Measurements from ENCODE around the gene PLCXD3. TPM values are rescaled to one million over a fixed set of nuclear protein-coding genes. Genes with fewer than 3 reads are reported as not detected.
A peak's percentile ranks its signal among the peaks of the same experiment; 100 is the strongest.

Gene PLCXD3
- total RNA-seq, 1 experiment from 2014 or later: 5.0 TPM

DNA sequence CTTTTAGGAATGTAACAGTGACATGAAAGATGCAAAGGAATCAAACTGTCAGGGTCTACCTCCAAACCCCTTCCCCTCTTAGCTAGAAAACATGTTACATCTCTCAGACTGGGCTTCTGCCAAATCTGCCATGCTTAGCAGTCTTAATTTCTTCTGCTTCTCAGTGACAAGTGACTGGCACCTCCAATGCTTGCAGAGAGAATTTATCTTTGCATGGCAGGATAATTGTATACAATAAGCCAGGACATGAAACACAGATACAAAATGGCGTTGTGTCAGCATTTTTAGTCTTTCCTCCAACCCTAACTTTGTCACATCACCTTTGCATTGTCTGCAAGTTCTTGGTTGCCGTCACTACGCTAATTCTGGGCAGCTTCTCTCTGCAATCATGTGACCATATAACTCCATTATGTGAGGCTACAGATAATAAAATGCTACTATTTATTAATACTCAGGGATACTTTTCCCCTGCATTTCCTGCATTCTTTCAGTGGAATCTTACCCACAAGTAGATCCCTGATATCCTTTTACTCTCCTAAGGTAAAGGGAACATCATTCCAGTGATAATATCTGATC, 89.8 kb downstream of the PLCXD3 start:
- no TSS peak for BruUV-seq (replicated peaks)
- ATAC-seq: no peak
- TF ChIP-seq EZH2 (IDR thresholded peaks at IDR 0.05; ENCODE audit: low read length, unreplicated experiment) (no peak), EZH2phosphoT487 (IDR thresholded peaks at IDR 0.05; ENCODE audit: borderline replicate concordance, low read length) (no peak)
- TF ChIP-seq, protein P1, sequence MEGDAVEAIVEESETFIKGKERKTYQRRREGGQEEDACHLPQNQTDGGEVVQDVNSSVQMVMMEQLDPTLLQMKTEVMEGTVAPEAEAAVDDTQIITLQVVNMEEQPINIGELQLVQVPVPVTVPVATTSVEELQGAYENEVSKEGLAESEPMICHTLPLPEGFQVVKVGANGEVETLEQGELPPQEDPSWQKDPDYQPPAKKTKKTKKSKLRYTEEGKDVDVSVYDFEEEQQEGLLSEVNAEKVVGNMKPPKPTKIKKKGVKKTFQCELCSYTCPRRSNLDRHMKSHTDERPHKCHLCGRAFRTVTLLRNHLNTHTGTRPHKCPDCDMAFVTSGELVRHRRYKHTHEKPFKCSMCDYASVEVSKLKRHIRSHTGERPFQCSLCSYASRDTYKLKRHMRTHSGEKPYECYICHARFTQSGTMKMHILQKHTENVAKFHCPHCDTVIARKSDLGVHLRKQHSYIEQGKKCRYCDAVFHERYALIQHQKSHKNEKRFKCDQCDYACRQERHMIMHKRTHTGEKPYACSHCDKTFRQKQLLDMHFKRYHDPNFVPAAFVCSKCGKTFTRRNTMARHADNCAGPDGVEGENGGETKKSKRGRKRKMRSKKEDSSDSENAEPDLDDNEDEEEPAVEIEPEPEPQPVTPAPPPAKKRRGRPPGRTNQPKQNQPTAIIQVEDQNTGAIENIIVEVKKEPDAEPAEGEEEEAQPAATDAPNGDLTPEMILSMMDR (conservative IDR thresholded peaks at IDR 0.05; ENCODE audit: low read depth, low read length): no peak
- DNase-seq: no peak
- no peaks in the 10 kb centered on the region for H3K27me3 ChIP-seq (ENCODE audit: low read length)
- no peak overlapping the region for H3K27ac ChIP-seq (ENCODE audit: low read length)
- H3K9me3 ChIP-seq (ENCODE audit: low read length): no peaks in the 10 kb centered on the region
- no peaks in the 10 kb centered on the region for H4K20me1 ChIP-seq (ENCODE audit: low read length)
- CTCF ChIA-PET: no interaction called here
- POLR2A ChIA-PET (ENCODE audit: unreplicated experiment): no interaction called here
- H3K79me2 ChIP-seq (ENCODE audit: low read length): no peaks in the 10 kb centered on the region
- no peaks in the 10 kb centered on the region for H3K36me3 ChIP-seq (ENCODE audit: low read depth, low read length)
- intact Hi-C loops (cut with micrococcal nuclease): no loop called here
- H3K4me1 ChIP-seq (ENCODE audit: insufficient read depth, low read length): peaks cover 46% of the 10 kb centered on the region
- no peak overlapping the region for H3K4me3 ChIP-seq (ENCODE audit: low read length)
- peaks cover 9% of the 10 kb centered on the region for H3F3A ChIP-seq (ENCODE audit: low read length, unreplicated experiment)
- no peak overlapping the region for H3K9ac ChIP-seq (ENCODE audit: low read length)
- no peaks in the 10 kb centered on the region for H3K9me2 ChIP-seq (replicated peaks; ENCODE audit: low read length)
- H3K4me2 ChIP-seq (ENCODE audit: low read length): no peak overlapping the region
- H2AFZ ChIP-seq (ENCODE audit: low read length): no peak overlapping the region

DNA sequence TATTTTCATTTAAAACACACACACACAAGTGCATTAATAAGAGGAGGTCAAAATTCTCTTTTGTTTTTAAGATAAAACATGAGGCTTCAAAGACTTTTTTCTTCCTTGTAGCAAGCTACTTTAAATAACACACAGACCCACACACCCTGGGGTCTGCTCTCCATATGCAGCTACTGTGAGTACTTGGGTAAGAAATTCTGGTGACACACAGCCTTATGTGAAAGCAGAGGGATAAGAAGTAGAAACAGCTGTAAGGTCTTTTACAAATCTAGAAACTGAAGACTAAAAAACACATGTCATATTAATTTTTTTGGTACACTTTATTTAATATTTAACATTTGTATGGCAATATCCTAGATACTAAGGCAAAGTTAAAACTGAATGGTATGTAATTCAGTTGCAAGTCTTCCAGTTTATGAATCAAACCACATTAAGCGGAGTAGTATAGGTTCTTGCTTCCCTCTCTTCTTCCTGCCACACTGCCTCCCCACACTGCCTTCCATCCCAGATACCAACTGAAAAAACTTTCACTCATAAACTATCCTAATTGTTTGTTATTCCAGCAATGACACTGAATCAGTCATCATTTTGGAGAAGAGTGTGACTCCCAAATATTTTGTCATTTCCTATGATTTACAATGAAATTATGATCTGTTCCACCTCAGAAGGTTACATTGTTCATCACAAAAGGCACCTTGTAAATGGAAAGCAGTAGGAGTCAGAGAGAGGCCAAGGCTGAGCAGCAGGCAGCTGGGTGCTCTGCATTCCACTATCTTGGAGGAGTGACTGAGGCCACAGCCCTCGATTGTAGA, 92.0 kb downstream of the PLCXD3 start:
- ChIA-PET CTCF (no interaction called here), POLR2A (ENCODE audit: unreplicated experiment) (no interaction called here)
- Histone ChIP-seq H4K20me1 (ENCODE audit: low read length) (no peaks in the 10 kb centered on the region), H3K27me3 (ENCODE audit: low read length) (no peaks in the 10 kb centered on the region), H3F3A (ENCODE audit: low read length, unreplicated experiment) (peaks cover 19% of the 10 kb centered on the region), H3K36me3 (ENCODE audit: low read depth, low read length) (no peaks in the 10 kb centered on the region), H3K4me3 (ENCODE audit: low read length) (no peak overlapping the region; the same call in 1 of the 2 replicates), H3K27ac (ENCODE audit: low read length) (peak overlapping the region; percentile 91), H3K4me1 (ENCODE audit: insufficient read depth, low read length) (peaks cover 67% of the 10 kb centered on the region), H2AFZ (ENCODE audit: low read length) (no peak overlapping the region), H3K9me2 (replicated peaks; ENCODE audit: low read length) (no peaks in the 10 kb centered on the region), H3K9ac (ENCODE audit: low read length) (peak overlapping the region; percentile 27), H3K9me3 (ENCODE audit: low read length) (no peaks in the 10 kb centered on the region), H3K79me2 (ENCODE audit: low read length) (no peaks in the 10 kb centered on the region), H3K4me2 (ENCODE audit: low read length) (peak overlapping the region; percentile 27)
- TF ChIP-seq EZH2phosphoT487 (IDR thresholded peaks at IDR 0.05; ENCODE audit: borderline replicate concordance, low read length): no peak
- TF ChIP-seq, protein P1 (conservative IDR thresholded peaks at IDR 0.05; ENCODE audit: low read depth, low read length): no peak
- peak; percentile 88 for DNase-seq
- BruUV-seq (replicated peaks): TSS peak; percentile 65
- intact Hi-C loops (cut with micrococcal nuclease): loop anchor here (2.0 to 10.0 kb wide), 4 partner anchors 92 to 514 kb away; partner anchors contain the start of genes C7 and PLCXD3
- peak; percentile 65 for ATAC-seq

DNA sequence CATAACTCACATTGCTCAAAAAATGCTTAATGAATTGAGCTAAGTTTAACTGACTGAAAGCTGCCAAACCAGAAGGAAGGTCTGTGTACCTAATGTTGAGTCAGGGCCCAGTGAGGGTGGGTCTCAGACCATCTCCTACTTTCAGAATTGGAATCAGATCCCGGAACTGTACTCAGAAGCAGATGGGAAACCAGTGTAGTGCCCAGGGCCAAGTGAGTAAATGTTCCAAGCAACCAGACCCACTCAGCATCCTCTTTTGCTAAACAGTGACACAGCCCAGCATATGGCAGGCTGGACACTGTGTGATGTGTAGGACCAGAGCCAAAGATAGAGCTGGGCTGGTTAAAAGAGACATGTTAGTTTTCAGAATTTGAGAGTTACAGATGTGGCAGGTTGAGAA, 94.1 kb downstream of the PLCXD3 start:
- Histone ChIP-seq H3K9me2 (replicated peaks; ENCODE audit: low read length) (no peaks in the 10 kb centered on the region), H3K4me2 (ENCODE audit: low read length) (peak overlapping the region; percentile 67), H3K9ac (ENCODE audit: low read length) (peak overlapping the region; percentile 36; the same call in 1 of the 2 replicates), H3K4me3 (ENCODE audit: low read length) (no peak overlapping the region; the same call in 1 of the 2 replicates), H2AFZ (ENCODE audit: low read length) (peak overlapping the region; percentile 2), H3K27ac (ENCODE audit: low read length) (peak overlapping the region; percentile 91), H3K36me3 (ENCODE audit: low read depth, low read length) (no peaks in the 10 kb centered on the region), H3K4me1 (ENCODE audit: insufficient read depth, low read length) (peaks cover 80% of the 10 kb centered on the region), H3K79me2 (ENCODE audit: low read length) (no peaks in the 10 kb centered on the region), H4K20me1 (ENCODE audit: low read length) (no peaks in the 10 kb centered on the region), H3F3A (ENCODE audit: low read length, unreplicated experiment) (peaks cover 19% of the 10 kb centered on the region), H3K27me3 (ENCODE audit: low read length) (no peaks in the 10 kb centered on the region), H3K9me3 (ENCODE audit: low read length) (no peaks in the 10 kb centered on the region)
- CTCF ChIA-PET: no interaction called here
- DNase-seq (peak; percentile 97), ATAC-seq (peak; percentile 54)
- TF ChIP-seq EZH2 (IDR thresholded peaks at IDR 0.05; ENCODE audit: low read length, unreplicated experiment) (no peak), EZH2phosphoT487 (IDR thresholded peaks at IDR 0.05; ENCODE audit: borderline replicate concordance, low read length) (no peak)
- TF ChIP-seq, protein P1 (conservative IDR thresholded peaks at IDR 0.05; ENCODE audit: low read depth, low read length): no peak
- BruUV-seq (replicated peaks): no TSS peak
- POLR2A ChIA-PET (ENCODE audit: unreplicated experiment): no interaction called here
- intact Hi-C loops (cut with micrococcal nuclease): loop anchor here (5.0 to 10.0 kb wide), 3 partner anchors 144 to 512 kb away; partner anchors contain the start of gene C7
